GM19438 (cell line): Measurements from ENCODE around the gene CCDC92.
"Not testable (repeated sequence)": the region's sequence is repeated elsewhere in the genome, so short reads cannot be mapped to it uniquely, and the experiment has no call there.

ENCODE experiments used
- ATAC-seq: cut with Tn5 transposase; IDR thresholded peaks from one replicate; pipeline ENCODE4 v1.9.1; 2021; ENCODE audit warnings: low read depth; ENCODE audit not compliant: unreplicated experiment

CCDC92 gene

GRCh38 chr12:123951467-123951866, 21.2 kb downstream of the CCDC92 start:
- ATAC-seq = no peak

DNA sequence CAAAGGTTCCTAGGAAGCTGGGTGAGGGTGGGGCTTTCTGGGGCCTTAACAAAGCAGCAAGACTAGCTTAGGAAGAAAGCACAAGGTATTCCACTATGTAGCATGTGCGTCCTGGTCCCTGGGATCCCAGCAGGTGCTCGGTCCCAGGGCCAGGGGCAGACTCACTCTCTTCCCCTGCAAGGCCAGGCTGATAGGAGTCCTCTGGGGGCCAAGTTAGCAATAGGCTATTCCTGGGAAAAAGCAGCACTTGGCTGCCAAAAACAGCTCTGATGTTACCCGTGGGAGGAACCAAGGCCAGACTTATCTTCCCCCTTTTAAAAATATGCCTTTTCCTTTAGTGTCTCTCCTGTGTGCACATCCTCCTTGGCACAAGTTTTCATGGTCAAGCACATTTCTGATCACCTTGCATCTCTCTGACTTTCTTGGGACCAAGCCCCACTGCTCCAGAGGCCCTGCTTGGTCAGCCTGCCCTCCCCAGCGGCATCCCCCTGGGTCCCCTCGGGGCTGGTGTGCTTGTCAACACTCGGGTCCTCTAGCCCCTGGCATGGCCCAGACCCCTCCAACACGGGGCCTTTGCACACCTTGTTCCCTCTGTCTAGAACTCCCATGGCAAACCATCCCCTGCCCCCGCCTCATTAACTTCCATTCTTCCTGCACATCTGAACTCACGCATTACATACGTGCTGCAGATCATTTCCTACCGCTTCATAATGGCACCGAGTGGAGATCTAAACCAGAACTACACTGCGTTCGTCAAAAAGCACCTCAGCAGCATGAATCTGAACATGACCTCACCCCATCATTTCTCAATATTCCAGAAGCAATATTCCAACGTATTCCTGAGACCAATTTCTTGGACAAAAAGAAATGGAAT, 21.9 kb downstream of the CCDC92 start:
- no peak for ATAC-seq

- no peak for ATAC-seq
These were observed 22.9 kb downstream of the CCDC92 start for GRCh38 chr12:123949770-123950165.

- no peak for ATAC-seq
These were observed 23.5 kb downstream of the CCDC92 start for GRCh38 chr12:123948796-123949769.

DNA sequence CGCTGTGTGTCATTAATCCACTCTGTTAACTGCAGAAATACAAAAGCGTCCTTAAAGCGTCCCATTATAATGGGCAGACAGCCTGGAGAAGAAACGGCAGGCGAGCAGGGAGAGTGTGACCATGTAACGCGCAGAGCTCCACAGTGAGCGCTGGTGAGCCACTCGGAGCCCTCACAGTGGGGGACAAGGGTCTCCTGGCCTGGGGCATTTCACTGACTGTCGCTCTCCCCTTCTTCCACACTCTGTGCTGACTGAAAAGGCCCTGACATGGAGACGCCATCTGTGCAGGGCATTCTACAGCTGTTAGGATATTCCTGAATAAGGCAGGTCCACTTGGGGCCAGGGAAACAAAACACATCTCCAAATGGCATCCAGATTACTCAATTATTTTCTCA, 24.2 kb downstream of the CCDC92 start:
- ATAC-seq = no peak

- not testable (repeated sequence) for ATAC-seq
These were observed 25.1 kb downstream of the CCDC92 start for GRCh38 chr12:123947531-123947930.

- not testable (repeated sequence) for ATAC-seq
These were observed 25.8 kb downstream of the CCDC92 start for GRCh38 chr12:123946516-123947505.

DNA sequence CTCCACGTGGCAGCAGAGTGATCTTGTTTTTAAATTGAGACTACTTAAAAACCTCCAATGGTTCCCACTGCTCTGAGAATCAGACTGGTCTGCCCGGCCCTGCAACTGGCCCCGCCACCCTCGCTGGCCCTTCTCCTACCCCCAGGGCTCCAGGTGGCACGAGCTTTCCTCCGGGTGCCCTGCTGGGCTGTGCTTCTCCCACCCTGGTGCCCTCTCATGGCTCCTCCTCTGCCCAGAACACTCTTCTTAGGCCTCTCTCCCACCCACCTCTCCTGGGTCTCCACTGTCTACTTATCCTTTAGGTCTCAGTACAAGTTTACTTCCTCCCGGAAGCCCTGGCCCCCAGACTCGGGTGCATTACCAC, 26.5 kb downstream of the CCDC92 start:
- ATAC-seq = no peak

- ATAC-seq = no peak
These were observed 27.1 kb downstream of the CCDC92 start for GRCh38 chr12:123945287-123946151.

DNA sequence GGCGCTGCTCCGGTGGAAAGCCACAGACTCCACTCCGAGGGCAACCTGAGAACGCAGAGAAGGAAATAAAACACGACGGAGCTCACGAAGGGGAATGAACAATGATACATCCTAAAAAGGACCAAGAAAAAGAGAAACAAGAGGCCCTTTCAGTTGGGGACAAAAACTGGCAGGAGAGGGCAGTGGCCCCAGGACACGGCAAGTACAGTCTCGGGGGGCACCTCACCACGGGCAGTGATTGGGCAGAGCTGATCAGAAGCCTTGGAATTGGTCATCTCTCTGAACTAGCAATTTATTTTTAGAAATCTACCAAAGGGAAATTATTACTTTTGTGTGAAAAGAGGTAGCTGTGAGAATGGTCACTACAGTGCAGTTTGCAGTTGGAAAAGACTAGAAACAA, 27.9 kb downstream of the CCDC92 start:
- ATAC-seq = no peak

DNA sequence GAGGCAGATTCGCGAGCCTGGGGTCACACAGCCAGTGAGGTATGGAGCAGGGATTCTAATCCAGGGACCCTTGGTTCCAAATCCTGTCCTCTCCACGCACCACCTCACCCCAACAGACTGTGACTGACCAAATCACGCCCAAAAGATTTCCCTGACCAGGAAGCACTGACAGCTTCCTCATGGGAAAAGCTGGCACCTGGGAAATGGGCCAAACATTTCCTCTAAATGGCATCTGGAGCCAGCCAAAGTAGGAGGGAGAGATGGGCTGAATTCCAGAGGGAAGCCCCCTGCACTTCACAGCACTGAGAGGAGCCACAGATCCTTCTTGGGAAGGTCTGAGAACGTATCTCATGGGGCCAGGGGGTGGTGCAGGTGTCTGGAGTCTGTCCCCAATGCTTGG, 28.8 kb downstream of the CCDC92 start:
- ATAC-seq = no peak

GRCh38 chr12:123942911-123943648, 29.6 kb downstream of the CCDC92 start:
- no peak for ATAC-seq

GRCh38 chr12:123942238-123942653, 30.4 kb downstream of the CCDC92 start:
- ATAC-seq = no peak

- no peak for ATAC-seq
These were observed 30.9 kb downstream of the CCDC92 start for GRCh38 chr12:123941624-123942237.

DNA sequence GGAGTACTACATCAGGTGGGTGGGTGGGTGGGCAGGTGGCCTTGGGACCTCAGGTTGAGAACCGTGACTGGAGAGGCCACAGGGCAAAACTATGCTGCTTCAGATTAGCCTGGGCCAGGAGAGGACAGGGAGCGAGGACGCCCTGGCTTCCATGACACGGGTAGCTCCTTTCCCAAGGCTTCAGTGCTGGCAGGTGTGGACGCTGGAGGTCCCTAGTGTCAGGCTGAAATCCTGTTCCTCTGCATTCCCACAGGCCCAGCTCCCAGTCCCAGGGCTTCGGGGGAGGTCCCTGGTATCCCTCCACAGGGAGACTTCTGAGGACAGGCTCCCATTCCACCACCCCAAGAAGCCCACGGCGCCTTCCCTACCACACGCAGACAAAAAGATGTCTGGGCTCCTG, 31.6 kb downstream of the CCDC92 start:
- ATAC-seq = no peak

GRCh38 chr12:123940627-123940966, 32.0 kb downstream of the CCDC92 start:
- no peak for ATAC-seq

- no peak for ATAC-seq
These were observed 32.7 kb downstream of the CCDC92 start for GRCh38 chr12:123939716-123940626.
